LNCaP clone FGC (cell line): Measurements from ENCODE around the gene NUDT13.

ENCODE experiments used
- DNase-seq: peaks from one replicate; pipeline ENCODE4 v3.0.0-alpha.2; 2011; ENCODE audit warnings: low read depth
- H3K4me3 ChIP-seq: 2 replicates; pipeline ENCODE4 v1.5.1; 2011; ENCODE audit warnings: mild to moderate bottlenecking, low read depth, low read length, control low read depth
- TF ChIP-seq, protein P1 (sequence below): IDR thresholded peaks from 2 replicates; pipeline ENCODE4 v1.5.1; 2012; ENCODE audit warnings: mild to moderate bottlenecking; ENCODE audit not compliant: control insufficient read depth, insufficient read depth; ENCODE audit errors: extremely low read depth

The NUDT13 gene

DNA sequence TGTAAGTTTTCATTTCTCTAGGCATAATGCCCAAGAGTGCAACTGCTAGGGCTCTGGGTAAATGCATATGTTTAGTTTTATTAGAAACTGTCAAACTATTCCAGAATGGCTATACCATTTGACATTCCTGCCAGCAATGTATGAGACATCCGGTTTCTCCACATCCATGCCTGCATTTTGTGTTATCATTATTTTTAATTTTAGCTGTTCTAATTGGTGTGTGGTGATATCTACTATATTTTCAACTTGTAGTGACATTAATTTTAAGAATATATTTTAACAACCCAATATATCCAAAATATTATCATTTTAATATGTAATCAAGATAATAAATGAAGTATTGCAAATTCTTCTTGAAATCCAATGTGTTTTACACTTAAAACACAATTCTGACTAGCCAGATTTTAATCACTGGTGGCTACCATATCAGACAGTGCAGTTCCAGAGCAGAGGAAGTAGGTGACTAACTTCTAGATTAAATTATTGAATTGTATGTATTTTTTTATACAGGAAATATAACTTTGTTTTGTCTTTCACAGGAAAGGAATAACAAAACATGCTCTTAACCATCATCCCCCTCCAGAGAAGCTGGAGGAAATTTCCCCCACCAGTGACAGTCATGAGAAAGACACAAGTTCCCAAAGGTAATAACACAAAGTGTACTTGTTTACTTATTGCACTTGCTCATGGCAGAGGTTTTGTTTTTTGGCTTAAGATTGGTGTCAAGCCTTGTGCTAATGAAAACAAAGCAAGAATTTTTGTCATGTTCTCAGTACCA lies 64.1 kb downstream of the NUDT13 start:
- DNase-seq: no peak
- TF ChIP-seq, protein P1, sequence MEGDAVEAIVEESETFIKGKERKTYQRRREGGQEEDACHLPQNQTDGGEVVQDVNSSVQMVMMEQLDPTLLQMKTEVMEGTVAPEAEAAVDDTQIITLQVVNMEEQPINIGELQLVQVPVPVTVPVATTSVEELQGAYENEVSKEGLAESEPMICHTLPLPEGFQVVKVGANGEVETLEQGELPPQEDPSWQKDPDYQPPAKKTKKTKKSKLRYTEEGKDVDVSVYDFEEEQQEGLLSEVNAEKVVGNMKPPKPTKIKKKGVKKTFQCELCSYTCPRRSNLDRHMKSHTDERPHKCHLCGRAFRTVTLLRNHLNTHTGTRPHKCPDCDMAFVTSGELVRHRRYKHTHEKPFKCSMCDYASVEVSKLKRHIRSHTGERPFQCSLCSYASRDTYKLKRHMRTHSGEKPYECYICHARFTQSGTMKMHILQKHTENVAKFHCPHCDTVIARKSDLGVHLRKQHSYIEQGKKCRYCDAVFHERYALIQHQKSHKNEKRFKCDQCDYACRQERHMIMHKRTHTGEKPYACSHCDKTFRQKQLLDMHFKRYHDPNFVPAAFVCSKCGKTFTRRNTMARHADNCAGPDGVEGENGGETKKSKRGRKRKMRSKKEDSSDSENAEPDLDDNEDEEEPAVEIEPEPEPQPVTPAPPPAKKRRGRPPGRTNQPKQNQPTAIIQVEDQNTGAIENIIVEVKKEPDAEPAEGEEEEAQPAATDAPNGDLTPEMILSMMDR: no peak
- no peak overlapping the region for H3K4me3 ChIP-seq
